PC-9 (cell line): ENCODE data around the gene DOHH. TPM values are rescaled to one million over a fixed set of nuclear protein-coding genes. Genes with fewer than 3 reads are reported as not detected.

ENCODE experiments used
- BruUV-seq: library from RNA; stranded (reverse); fragments of 400-500 nt; replicated peaks from 2 replicates; lab custom pipeline; 2021; lab: Mats Ljungman, UMichigan
- CTCF ChIA-PET: fragments of 300-600 bp; sonication (Branson Sonifier 250); formaldehyde crosslinking; loops from one replicate; lab custom pipeline; 2022; ENCODE audit warnings: antibody characterized with exemption; lab: Charles Lee
- POLR2A ChIA-PET: fragments of 300-600 bp; sonication (Branson Sonifier 250); formaldehyde crosslinking; loops from one replicate; lab custom pipeline; 2022; ENCODE audit warnings: antibody characterized with exemption; ENCODE audit not compliant: unreplicated experiment; lab: Charles Lee
- DNase-seq, 2 experiments: peaks; one replicate each; pipeline versions ENCODE4 v3.0.0 to v3.0.0-alpha.2; 2015 to 2022; ENCODE audit warnings: mixed read lengths in 1 of 2
- H2AFZ ChIP-seq: fragments of 200-600 bp; sonication (generic); 2 replicates; pipeline ENCODE4 v1.8.1; 2017; ENCODE audit warnings: antibody characterized with exemption
- H3F3A ChIP-seq: fragments of 200-600 bp; sonication (generic); 2 replicates; pipeline ENCODE4 v1.8.1; 2017; ENCODE audit warnings: antibody characterized with exemption, mild to moderate bottlenecking, low read depth; ENCODE audit not compliant: insufficient read depth
- H3K27ac ChIP-seq: fragments of 200-600 bp; sonication (generic); 2 replicates; pipeline ENCODE4 v1.6.1; 2016; ENCODE audit warnings: mixed run types
- H3K27me3 ChIP-seq: fragments of 200-600 bp; sonication (generic); 2 replicates; pipeline ENCODE4 v1.6.1; 2016; ENCODE audit warnings: low read depth, mixed run types; ENCODE audit not compliant: insufficient read depth
- H3K36me3 ChIP-seq: fragments of 200-600 bp; sonication (generic); 2 replicates; pipeline ENCODE4 v1.6.1; 2016; ENCODE audit warnings: low read depth, mixed run types
- H3K4me1 ChIP-seq: fragments of 200-600 bp; sonication (generic); replicated peaks from 2 replicates; pipeline ENCODE4 v1.6.1; 2016; ENCODE audit warnings: mixed run types; ENCODE audit not compliant: insufficient read depth
- H3K4me2 ChIP-seq: fragments of 200-600 bp; sonication (generic); 2 replicates; pipeline ENCODE4 v1.6.1; 2017; ENCODE audit warnings: mixed run types
- H3K4me3 ChIP-seq: fragments of 200-600 bp; sonication (generic); 2 replicates; pipeline ENCODE4 v1.6.1; 2016; ENCODE audit warnings: mixed run types
- H3K79me2 ChIP-seq: fragments of 200-600 bp; sonication (generic); 2 replicates; pipeline ENCODE4 v1.6.1; 2017; ENCODE audit warnings: low read depth, mixed run types
- H3K9me2 ChIP-seq: fragments of 200-600 bp; sonication (generic); 2 replicates; pipeline ENCODE4 v1.8.1; 2017; ENCODE audit warnings: mild to moderate bottlenecking; ENCODE audit not compliant: insufficient read depth
- H3K9me3 ChIP-seq: fragments of 200-600 bp; sonication (generic); 2 replicates; pipeline ENCODE4 v1.8.1; 2016; ENCODE audit warnings: low read depth; ENCODE audit not compliant: insufficient read depth
- H4K20me1 ChIP-seq: fragments of 200-600 bp; sonication (generic); 2 replicates; pipeline ENCODE4 v1.8.1; 2017; ENCODE audit not compliant: insufficient read depth
- CTCF ChIP-seq: fragments of 200-600 bp; sonication (generic); conservative IDR thresholded peaks from 2 replicates; pipeline ENCODE4 v1.6.1; 2017; ENCODE audit warnings: mixed run types, antibody characterized with exemption, mild to moderate bottlenecking, moderate library complexity
- EZH2 ChIP-seq: fragments of 200-600 bp; sonication (generic); IDR thresholded peaks from 2 replicates; pipeline ENCODE4 v1.8.0; 2017; ENCODE audit warnings: antibody characterized with exemption, low read depth
- intact Hi-C: fragments of 100-400 bp; cut with micrococcal nuclease; formaldehyde crosslinking; loops from one replicate; pipeline ENCODE4 v1.10.0; 2022; ENCODE audit not compliant: unreplicated experiment
- total RNA-seq: library from RNA; stranded (reverse); gene quantifications from 2 replicates; pipeline ENCODE4 v1.2.3, GENCODE V29; 2021

DOHH gene
- total RNA-seq, 1 experiment from 2014 or later, result 7.7 TPM

GRCh38 chr19:3491396-3492119, 8.9 kb downstream of the DOHH start:
- no peaks in the 10 kb centered on the region for H3K4me1 ChIP-seq
- intact Hi-C loops, result no loop called here
- no peaks in the 10 kb centered on the region for H3K79me2 ChIP-seq
- no peak overlapping the region for H3K4me2 ChIP-seq
- POLR2A ChIA-PET, result no interaction called here
- no peaks in the 10 kb centered on the region for H3K9me2 ChIP-seq
- H3K27me3 ChIP-seq, result no peaks in the 10 kb centered on the region
- H3K36me3 ChIP-seq, result no peaks in the 10 kb centered on the region
- BruUV-seq, result no TSS peak
- TF ChIP-seq CTCF (no peak), EZH2 (no peak)
- DNase-seq, result no peak
- no peak overlapping the region for H3K27ac ChIP-seq
- no peaks in the 10 kb centered on the region; the same call in 1 of the 2 replicates for H3F3A ChIP-seq
- H3K9me3 ChIP-seq, result no peaks in the 10 kb centered on the region
- H2AFZ ChIP-seq, result no peak overlapping the region
- CTCF ChIA-PET, result no interaction called here
- no peak overlapping the region for H3K4me3 ChIP-seq
- H4K20me1 ChIP-seq, result no peaks in the 10 kb centered on the region

- CTCF ChIA-PET, result interaction anchor here (1.1 kb wide), 1 partner anchor 207 kb away, joined by 4 read pairs; no protein-coding TSS in a partner anchor
- Histone ChIP-seq H3K27ac (no peak within 1 kb of the TSS), H3K36me3 (no peaks in the 10 kb centered on the region), H4K20me1 (no peaks in the 10 kb centered on the region), H3K4me3 (no peak within 1 kb of the TSS), H3K4me2 (0 out of 2 replicates have a peak within 1 kb of the TSS, but pooled peaks have one; percentile 26), H3K4me1 (peaks cover 5% of the 10 kb centered on the region; the same call in 1 of the 2 replicates), H3F3A (peaks cover 5% of the 10 kb centered on the region; the same call in 1 of the 2 replicates), H3K9me2 (no peaks in the 10 kb centered on the region), H2AFZ (no peak within 1 kb of the TSS), H3K79me2 (no peaks in the 10 kb centered on the region), H3K27me3 (no peaks in the 10 kb centered on the region), H3K9me3 (no peaks in the 10 kb centered on the region)
- no TSS peak for BruUV-seq
- DNase-seq, result no peak
- TF ChIP-seq CTCF (no peak), EZH2 (no peak)
- intact Hi-C loops, result no loop called here
- POLR2A ChIA-PET, result no interaction called here
Measured at GRCh38 chr19:3483226-3483628, 17.2 kb downstream of the DOHH start, which contains the start of gene SMIM44. Gene SMIM44 (minus strand): TSS chr19:3483441. CDS start chr19:3483403, 38 bp downstream.

- Histone ChIP-seq H3K4me1 (peaks cover 5% of the 10 kb centered on the region; the same call in 1 of the 2 replicates), H3K27me3 (no peaks in the 10 kb centered on the region), H3K9me2 (no peaks in the 10 kb centered on the region), H3K4me2 (no peak overlapping the region), H3K79me2 (no peaks in the 10 kb centered on the region), H3F3A (peaks cover 5% of the 10 kb centered on the region; the same call in 1 of the 2 replicates), H3K4me3 (no peak overlapping the region), H3K9me3 (no peaks in the 10 kb centered on the region), H3K27ac (no peak overlapping the region), H2AFZ (no peak overlapping the region), H4K20me1 (no peaks in the 10 kb centered on the region), H3K36me3 (no peaks in the 10 kb centered on the region)
- TF ChIP-seq CTCF (no peak), EZH2 (no peak)
- intact Hi-C loops, result no loop called here
- DNase-seq, result no peak
- ChIA-PET CTCF (interaction anchor here (0.6 to 1.1 kb wide), 2 partner anchors 207 to 646 kb away, joined by 3 to 4 read pairs; no protein-coding TSS in a partner anchor), POLR2A (no interaction called here)
- no TSS peak for BruUV-seq
Measured at GRCh38 chr19:3482507-3483225, 17.8 kb downstream of the DOHH start.
